Measurements from ENCODE around the gene CEP70. TPM values are rescaled to one million over a fixed set of nuclear protein-coding genes. Genes with fewer than 3 reads are reported as not detected.
"Not testable (repeated sequence)": the region's sequence is repeated elsewhere in the genome, so short reads cannot be mapped to it uniquely, and the experiment has no call there.

The CEP70 gene
- total RNA-seq, 2 donors from 2014 or later = 31.6 to 45.4 TPM

GRCh38 chr3:138457863-138458735 is 136.0 kb downstream of the CEP70 start:
- Histone ChIP-seq H3K4me1 (no peaks in the 10 kb centered on the region), H3K36me3 (no peaks in the 10 kb centered on the region), H3K27ac (no peak overlapping the region), H3K4me3 (no peak overlapping the region), H3K9ac (ENCODE audit: low read depth in 2 of 2, low read length in 2 of 2) (no peak overlapping the region), H3K9me3 (no peaks in the 10 kb centered on the region), H3K27me3 (no peaks in the 10 kb centered on the region)
- DNase-seq = no peak
- intact Hi-C loops (cut with DNase I) = no loop called here
- TF ChIP-seq CTCF (IDR thresholded peaks at IDR 0.05) = no peak

- H3K9me3 ChIP-seq = no peaks in the 10 kb centered on the region
Measured at GRCh38 chr3:138456961-138457862, 136.8 kb downstream of the CEP70 start.

GRCh38 chr3:138455801-138456716 is 138.0 kb downstream of the CEP70 start:
- H3K36me3 ChIP-seq = no peaks in the 10 kb centered on the region
- intact Hi-C loops (cut with DNase I) = no loop called here
- no peak for DNase-seq

More at GRCh38 chr3:138456961-138457862, 136.8 kb downstream of the CEP70 start:
- no peaks in the 10 kb centered on the region for H3K36me3 ChIP-seq
- no peak overlapping the region for H3K4me3 ChIP-seq
- H3K27ac ChIP-seq = no peak overlapping the region
- intact Hi-C loops (cut with DNase I) = no loop called here
- no peak for DNase-seq
- TF ChIP-seq CTCF (IDR thresholded peaks at IDR 0.05) = no peak
- H3K4me1 ChIP-seq = no peaks in the 10 kb centered on the region
- no peaks in the 10 kb centered on the region for H3K27me3 ChIP-seq
- no peak overlapping the region for H3K9ac ChIP-seq (ENCODE audit: low read depth in 2 of 2, low read length in 2 of 2)

GRCh38 chr3:138453940-138454339 is 140.1 kb downstream of the CEP70 start:
- H3K9ac ChIP-seq (ENCODE audit: low read depth in 2 of 2, low read length in 2 of 2); H3K27me3 ChIP-seq; H3K27ac ChIP-seq; H3K4me1 ChIP-seq; DNase-seq; H3K4me3 ChIP-seq; intact Hi-C loops (cut with DNase I); H3K9me3 ChIP-seq; H3K36me3 ChIP-seq: not testable (repeated sequence)

More at GRCh38 chr3:138455801-138456716, 138.0 kb downstream of the CEP70 start:
- no peaks in the 10 kb centered on the region for H3K27me3 ChIP-seq
- H3K9me3 ChIP-seq = no peaks in the 10 kb centered on the region
- H3K9ac ChIP-seq (ENCODE audit: low read depth in 2 of 2, low read length in 2 of 2) = no peak overlapping the region
- no peaks in the 10 kb centered on the region for H3K4me1 ChIP-seq
- no peak for TF ChIP-seq CTCF (IDR thresholded peaks at IDR 0.05)
- no peak overlapping the region for H3K4me3 ChIP-seq
- H3K27ac ChIP-seq = no peak overlapping the region

GRCh38 chr3:138452436-138452835 is 141.6 kb downstream of the CEP70 start:
- DNase-seq = no peak
- Histone ChIP-seq H3K4me3 (no peak overlapping the region), H3K27ac (no peak overlapping the region), H3K9ac (ENCODE audit: low read depth in 2 of 2, low read length in 2 of 2) (no peak overlapping the region), H3K9me3 (no peaks in the 10 kb centered on the region), H3K4me1 (no peaks in the 10 kb centered on the region), H3K36me3 (no peaks in the 10 kb centered on the region), H3K27me3 (no peaks in the 10 kb centered on the region)
- no peak for TF ChIP-seq CTCF (IDR thresholded peaks at IDR 0.05)
- intact Hi-C loops (cut with DNase I) = no loop called here

Data from colonic mucosa (tissue), 4 donors.